GM21423 (cell line): ENCODE data around the gene CYFIP1.

Experiments used
- ATAC-seq: cut with Tn5 transposase; IDR thresholded peaks from one replicate; pipeline ENCODE4 v1.9.1; 2021; ENCODE audit warnings: mild to moderate bottlenecking, moderate library complexity; ENCODE audit not compliant: unreplicated experiment

The CYFIP1 gene

DNA sequence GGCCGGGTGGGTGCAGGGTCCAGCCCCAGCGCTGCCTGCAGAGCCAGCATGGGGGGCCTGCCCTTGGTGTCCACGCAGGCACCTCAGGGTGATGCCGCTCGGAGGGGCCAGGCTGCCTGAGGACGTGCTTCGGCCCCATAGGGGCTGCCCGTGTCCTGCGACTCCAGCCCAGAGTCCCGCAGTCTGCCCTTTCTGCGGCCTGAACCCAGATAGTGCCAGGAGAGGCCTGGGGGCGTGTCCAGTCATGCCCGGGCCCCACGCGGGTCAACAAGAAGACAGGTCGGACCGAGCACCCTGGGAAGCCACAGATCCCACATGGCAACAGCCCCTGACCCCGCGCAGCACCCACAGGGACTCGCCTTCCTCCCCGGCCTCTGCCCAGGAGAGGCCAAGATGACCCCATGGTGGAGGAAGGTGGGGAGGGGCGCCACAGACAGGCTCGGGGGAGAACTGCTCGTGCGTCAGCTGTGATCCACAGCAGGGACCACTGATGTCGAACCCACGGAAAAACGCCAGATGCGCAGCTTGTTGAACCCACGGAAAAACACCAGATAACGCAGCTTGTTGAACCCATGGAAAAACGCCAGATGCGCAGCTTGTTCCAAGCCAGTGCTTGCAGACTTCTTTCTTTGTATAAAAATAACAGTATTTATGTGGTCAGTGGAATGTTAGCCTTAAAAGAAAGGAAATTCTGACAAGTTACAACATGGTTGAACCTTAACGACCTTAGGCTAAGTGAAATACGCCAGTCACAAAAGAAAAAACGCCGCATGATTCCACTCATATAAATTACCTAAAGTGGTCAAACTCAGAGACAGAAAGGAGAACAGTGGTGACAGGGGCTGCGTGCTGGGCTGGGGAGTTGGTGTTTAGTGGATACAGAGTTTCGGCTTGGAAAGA is 28.5 kb downstream of the CYFIP1 start:
- ATAC-seq: no peak

GRCh38 chr15:22951031-22951380 is 29.2 kb downstream of the CYFIP1 start:
- ATAC-seq: no peak

DNA sequence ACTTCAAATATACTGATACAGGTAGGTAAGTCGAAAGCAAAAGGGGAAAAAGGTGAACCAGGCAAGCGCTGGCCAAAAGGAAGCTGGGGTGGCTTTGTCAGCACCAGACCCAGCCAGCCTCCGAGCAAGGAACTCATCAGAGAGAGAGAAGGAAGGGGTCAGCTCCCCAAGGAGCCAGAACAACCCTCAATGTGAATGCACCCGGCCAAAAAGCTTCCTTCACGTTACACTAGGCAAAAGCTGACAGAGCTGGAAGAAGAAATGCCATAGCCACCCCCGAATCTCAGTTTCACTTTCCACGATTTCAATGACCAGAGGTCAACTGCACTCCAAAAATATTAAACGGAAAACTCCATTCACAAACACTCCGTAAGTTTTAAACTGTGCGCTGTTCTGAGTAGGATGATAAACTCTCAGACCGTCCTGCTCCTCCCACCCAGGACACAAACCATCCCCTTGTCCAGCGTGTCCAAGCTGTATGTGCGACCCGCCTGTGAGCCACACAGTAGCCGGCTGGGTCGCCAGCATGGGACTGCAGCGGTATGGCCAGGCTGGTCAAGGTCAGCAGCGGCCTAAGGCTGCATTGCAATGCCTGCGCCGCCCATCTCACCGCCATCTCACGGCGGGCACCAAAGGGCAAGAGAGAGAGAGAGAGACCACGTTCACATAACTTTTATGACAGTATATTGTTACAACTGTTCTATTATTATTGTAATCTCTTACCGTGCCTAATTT is 29.7 kb downstream of the CYFIP1 start:
- no peak for ATAC-seq

GRCh38 chr15:22949074-22949547 is 31.1 kb downstream of the CYFIP1 start:
- ATAC-seq: peak; percentile 88

DNA sequence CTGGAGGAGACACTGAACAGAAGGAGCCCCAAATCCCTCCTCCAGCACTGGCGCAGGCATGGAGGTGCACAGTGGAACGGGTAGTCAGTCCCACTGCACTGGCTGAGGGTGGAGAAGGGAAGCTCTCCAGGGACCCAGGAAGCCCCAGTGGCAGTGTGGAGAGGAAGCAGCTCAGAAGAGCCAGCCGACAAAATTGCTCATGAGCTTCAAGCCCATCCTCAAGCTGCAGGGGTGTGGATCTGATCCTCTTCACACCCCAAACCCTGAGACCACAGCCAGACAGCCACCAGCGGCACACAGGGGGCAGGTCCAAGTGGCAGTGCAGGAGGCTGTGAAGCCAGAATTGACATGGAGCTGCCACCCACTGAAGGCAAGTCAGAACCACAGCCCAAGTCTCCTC is 32.1 kb downstream of the CYFIP1 start:
- ATAC-seq: no peak

DNA sequence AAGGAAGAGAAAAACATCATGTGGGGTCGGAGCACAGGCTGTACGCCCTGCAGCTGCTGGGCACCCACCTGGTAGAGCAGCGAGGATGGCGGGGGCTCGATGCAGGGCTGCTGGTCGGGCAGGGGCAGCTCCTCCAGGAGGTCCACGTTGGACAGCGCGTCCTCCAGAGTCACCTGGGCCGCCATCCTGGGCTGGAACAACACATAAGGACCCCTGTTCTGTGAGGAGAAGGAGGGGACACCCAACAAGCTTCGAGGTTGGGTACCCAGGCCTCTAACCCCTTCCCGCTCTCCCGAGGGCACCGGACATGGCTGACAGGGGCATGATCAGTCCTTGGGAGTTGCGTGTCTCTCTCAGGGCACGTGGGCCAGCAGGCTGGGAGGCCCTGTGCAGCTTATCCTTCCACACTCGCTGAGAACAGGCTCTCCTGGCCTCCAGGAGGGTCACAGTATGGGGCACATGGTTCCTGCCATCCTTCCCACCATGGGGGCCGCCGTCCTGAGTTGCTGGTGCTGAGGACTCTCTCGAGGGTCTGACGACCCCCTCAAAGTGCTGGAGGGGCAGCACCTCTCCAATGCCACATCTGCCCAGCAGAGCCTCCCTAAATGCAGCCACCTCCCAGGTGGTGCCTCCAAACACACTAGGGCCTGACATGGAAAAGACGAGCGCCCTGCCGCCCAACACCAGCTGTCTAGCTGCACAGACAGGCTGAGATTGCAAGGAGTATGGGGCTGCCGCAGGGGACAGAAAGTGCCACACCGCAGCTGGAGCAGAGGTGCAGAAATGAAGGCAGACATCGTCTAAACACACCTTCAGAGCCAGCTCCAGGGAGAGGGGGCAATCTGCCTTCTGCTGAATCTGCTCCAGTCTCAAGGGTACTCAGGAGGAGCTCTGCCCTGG is 32.8 kb downstream of the CYFIP1 start:
- ATAC-seq: no peak

GRCh38 chr15:22945071-22945470 is 35.1 kb downstream of the CYFIP1 start:
- no peak for ATAC-seq

- no peak for ATAC-seq
These were observed 35.5 kb downstream of the CYFIP1 start for GRCh38 chr15:22944651-22945050.

GRCh38 chr15:22942877-22943276 is 37.3 kb downstream of the CYFIP1 start:
- ATAC-seq: no peak

GRCh38 chr15:22942306-22942855 is 37.8 kb downstream of the CYFIP1 start:
- ATAC-seq: no peak

DNA sequence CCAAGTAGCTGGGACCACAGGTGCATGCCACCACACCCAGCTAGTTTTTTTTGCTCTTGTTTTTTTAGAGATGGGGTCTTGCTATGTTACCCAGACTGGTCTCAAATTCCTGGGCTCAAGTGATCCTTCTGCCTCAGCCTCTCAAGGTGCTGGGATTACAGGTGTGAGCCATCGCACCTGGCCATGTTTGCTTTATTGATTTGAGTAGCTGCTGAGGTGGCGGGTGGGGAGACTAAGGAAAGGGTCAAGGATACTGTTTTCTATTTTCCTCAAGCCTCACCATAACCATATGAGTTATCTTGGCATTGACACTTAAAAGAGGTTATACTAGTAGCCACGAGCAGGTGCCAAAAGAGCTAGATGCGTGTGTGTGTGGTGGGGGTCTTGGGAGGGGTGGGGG is 39.0 kb downstream of the CYFIP1 start:
- ATAC-seq: no peak

DNA sequence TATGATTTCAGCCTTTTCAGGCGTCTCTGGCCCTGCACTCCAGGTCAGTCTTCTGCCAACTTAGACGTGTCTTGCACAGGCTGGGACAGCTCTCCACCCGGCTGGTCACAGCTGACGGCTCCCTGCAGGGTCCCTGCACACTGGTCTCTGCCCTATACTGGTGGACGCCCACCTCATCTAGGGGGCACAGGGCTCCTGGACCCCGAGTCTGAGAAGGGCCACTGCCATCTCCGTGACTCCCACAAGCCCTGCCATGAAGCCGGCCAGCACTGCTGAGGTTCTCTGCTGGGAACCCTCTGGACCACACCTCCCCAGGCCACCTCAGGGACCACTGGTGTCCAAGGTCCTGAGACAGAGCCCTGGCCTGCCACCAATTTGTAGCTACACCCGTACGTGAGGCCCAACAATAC is 40.5 kb downstream of the CYFIP1 start:
- ATAC-seq: no peak

GRCh38 chr15:22939051-22939450 is 41.1 kb downstream of the CYFIP1 start:
- no peak for ATAC-seq

DNA sequence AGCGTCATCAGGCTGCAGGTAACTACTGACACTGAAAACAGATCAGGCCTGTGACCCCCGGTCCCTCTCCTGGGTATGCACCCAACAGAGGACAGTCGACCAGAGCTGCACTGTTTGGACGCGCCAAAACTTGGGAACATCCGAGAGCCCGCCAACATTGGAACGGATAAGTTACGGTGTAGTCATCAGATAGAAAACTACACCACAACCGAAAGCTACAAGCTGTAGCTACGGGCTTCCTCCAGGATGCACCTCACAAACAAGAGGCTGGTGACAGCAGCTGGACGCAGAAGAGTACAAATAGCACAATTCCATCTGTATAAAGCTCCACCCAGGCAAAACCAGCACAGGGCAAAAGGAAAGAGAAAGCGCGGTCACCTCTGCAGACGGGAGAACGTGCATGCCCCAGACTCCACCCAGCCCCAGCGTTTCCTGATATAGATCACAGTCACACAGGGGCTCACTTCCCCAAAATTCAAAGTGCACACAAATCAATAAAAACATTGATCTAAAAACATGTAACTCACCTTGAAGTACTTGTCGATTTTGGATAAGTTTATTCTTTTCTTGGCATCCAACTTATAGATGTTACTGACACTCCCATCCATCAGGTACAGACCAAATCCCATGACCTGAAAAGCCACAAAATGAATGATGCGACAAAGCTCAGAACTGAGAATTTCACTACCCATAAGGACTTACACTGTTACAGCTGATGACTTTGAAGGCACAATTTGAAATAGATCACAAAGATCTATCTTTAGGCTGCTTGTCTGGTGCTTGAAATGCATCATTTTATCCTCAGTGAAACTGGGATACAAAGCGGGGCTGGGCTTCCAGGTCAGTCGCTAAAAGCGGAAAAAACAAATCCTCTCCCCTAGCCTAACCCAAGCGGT is 43.3 kb downstream of the CYFIP1 start:
- ATAC-seq: peak; percentile 93

DNA sequence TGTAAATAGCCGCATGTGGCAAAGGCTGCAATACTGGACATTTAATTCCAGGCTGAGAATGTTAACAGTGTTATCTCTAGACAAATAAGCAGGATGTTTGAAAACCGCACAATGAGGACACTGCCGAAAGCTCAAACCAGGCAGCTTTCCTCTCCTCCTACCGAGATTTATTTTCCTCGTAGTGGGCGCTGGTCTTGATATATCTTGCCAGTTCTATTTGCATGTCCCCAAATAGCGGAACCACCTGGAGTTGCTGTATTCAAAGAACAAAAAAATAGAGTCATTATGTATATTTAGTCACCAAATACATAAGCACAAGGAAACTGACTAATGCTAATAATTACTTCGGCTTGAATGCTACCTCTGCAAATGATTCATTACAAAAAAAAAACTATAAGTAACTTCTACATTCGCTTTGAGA is 46.5 kb downstream of the CYFIP1 start:
- ATAC-seq: no peak

GRCh38 chr15:22931784-22932536 is 48.2 kb downstream of the CYFIP1 start:
- no peak for ATAC-seq

- ATAC-seq: no peak
These were observed 49.2 kb downstream of the CYFIP1 start for GRCh38 chr15:22930782-22931484.

- ATAC-seq: no peak
These were observed 52.4 kb downstream of the CYFIP1 start for GRCh38 chr15:22927761-22928160.
